NK-92 (cell line): ENCODE data around the gene TSR1.

ENCODE experiments used
- DNase-seq: peaks from one replicate; lab custom pipeline; 2025; ENCODE audit not compliant: unreplicated experiment; lab: John Stamatoyannopoulos, UW

Gene TSR1

GRCh38 chr17:2336215-2336851 lies at the start of gene TSR1:
Gene TSR1 (minus strand): TSS chr17:2336457. CDS start chr17:2336427, 30 bp downstream.
- peak; percentile 7 for DNase-seq

GRCh38 chr17:2385240-2386210 lies 49.3 kb upstream of the TSR1 start:
- no peak for DNase-seq

- DNase-seq = no peak
Measured at GRCh38 chr17:2384439-2385127, 48.3 kb upstream of the TSR1 start.

- no peak for DNase-seq
Measured at GRCh38 chr17:2383628-2384167, 47.4 kb upstream of the TSR1 start.

GRCh38 chr17:2380950-2381649 lies 44.8 kb upstream of the TSR1 start:
- DNase-seq = no peak

- DNase-seq = no peak
Measured at GRCh38 chr17:2380226-2380922, 44.1 kb upstream of the TSR1 start.

GRCh38 chr17:2379489-2380225 lies 43.4 kb upstream of the TSR1 start:
- DNase-seq = no peak

GRCh38 chr17:2378905-2379304 lies 42.6 kb upstream of the TSR1 start:
- DNase-seq = no peak

GRCh38 chr17:2377659-2378058 lies 41.4 kb upstream of the TSR1 start:
- DNase-seq = no peak

- DNase-seq = no peak
Measured at GRCh38 chr17:2376107-2376506, 39.9 kb upstream of the TSR1 start.

- no peak for DNase-seq
Measured at GRCh38 chr17:2375406-2375805, 39.1 kb upstream of the TSR1 start.

GRCh38 chr17:2374549-2375285 lies 38.5 kb upstream of the TSR1 start:
- DNase-seq = no peak

- DNase-seq = no peak
Measured at GRCh38 chr17:2373179-2373578, 36.9 kb upstream of the TSR1 start.

GRCh38 chr17:2372681-2373080 lies 36.4 kb upstream of the TSR1 start:
- no peak for DNase-seq

- no peak for DNase-seq
Measured at GRCh38 chr17:2372180-2372579, 35.9 kb upstream of the TSR1 start.

- no peak for DNase-seq
Measured at GRCh38 chr17:2371183-2372130, 35.2 kb upstream of the TSR1 start.

- no peak for DNase-seq
Measured at GRCh38 chr17:2370211-2370589, 33.9 kb upstream of the TSR1 start.
